ENCODE results near the gene FAM174A. TPM values are rescaled to one million over a fixed set of nuclear protein-coding genes. Genes with fewer than 3 reads are reported as not detected.

Gene FAM174A
- total and polyA plus RNA-seq, 2 donors (not counting 1 experiment from before 2014, with no cell fraction given) = 4.3 to 6.1 TPM

- ChIA-PET CTCF (no interaction called here), POLR2A (no interaction called here)
- Histone ChIP-seq H3K27ac (ENCODE audit: low read length in 2 of 2) (no peak overlapping the region), H3K9me3 (ENCODE audit: control extremely low read depth in 1 of 3, control insufficient read depth in 2 of 3, insufficient read depth in 1 of 3, low read length in 2 of 3) (peaks cover 7 to 27% (median 22%) of the 10 kb centered on the region in 3 donors), H3K27me3 (replicated peaks in 1 of 4; ENCODE audit: control extremely low read depth in 1 of 4, control insufficient read depth in 3 of 4, insufficient read depth in 4 of 4, low read length in 3 of 4) (no peaks in the 10 kb centered on the region), H4K20me1 (ENCODE audit: control insufficient read depth, insufficient read depth, low read length, poor library complexity, severe bottlenecking) (no peaks in the 10 kb centered on the region), H2AFZ (ENCODE audit: insufficient read depth, low read depth, low read length, poor library complexity, severe bottlenecking) (no peak overlapping the region), H3K79me2 (ENCODE audit: control insufficient read depth, insufficient read depth, low read length) (no peaks in the 10 kb centered on the region), H3K4me2 (replicated peaks; ENCODE audit: low read depth, low read length, poor library complexity, severe bottlenecking) (no peak overlapping the region), H3K36me3 (replicated peaks in 1 of 2; ENCODE audit: control extremely low read depth in 1 of 2, control insufficient read depth in 1 of 2, extremely low read depth in 1 of 2, insufficient read depth in 2 of 2, low read length in 1 of 2) (no peaks in the 10 kb centered on the region), H3K4me1 (ENCODE audit: control insufficient read depth in 2 of 2, insufficient read depth in 2 of 2, low read length in 2 of 2) (no peaks in the 10 kb centered on the region), H3K4me3 (ENCODE audit: control extremely low read depth in 1 of 5, extremely low read depth in 1 of 5, insufficient read depth in 1 of 5, low read depth in 2 of 5, low read length in 4 of 5) (no peak overlapping the region), H3K9ac (ENCODE audit: low read length) (no peak overlapping the region)
- ATAC-seq (ENCODE audit: low read depth) (no peak), DNase-seq (no peak)
- no peak for TF ChIP-seq EZH2 (IDR thresholded peaks at IDR 0.05; ENCODE audit: borderline replicate concordance, insufficient read depth, low read depth, low read length, poor library complexity, severe bottlenecking)
- TF ChIP-seq, protein P1, sequence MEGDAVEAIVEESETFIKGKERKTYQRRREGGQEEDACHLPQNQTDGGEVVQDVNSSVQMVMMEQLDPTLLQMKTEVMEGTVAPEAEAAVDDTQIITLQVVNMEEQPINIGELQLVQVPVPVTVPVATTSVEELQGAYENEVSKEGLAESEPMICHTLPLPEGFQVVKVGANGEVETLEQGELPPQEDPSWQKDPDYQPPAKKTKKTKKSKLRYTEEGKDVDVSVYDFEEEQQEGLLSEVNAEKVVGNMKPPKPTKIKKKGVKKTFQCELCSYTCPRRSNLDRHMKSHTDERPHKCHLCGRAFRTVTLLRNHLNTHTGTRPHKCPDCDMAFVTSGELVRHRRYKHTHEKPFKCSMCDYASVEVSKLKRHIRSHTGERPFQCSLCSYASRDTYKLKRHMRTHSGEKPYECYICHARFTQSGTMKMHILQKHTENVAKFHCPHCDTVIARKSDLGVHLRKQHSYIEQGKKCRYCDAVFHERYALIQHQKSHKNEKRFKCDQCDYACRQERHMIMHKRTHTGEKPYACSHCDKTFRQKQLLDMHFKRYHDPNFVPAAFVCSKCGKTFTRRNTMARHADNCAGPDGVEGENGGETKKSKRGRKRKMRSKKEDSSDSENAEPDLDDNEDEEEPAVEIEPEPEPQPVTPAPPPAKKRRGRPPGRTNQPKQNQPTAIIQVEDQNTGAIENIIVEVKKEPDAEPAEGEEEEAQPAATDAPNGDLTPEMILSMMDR (IDR thresholded peaks at IDR 0.05) = no peak
- intact Hi-C loops (cut with micrococcal nuclease) = no loop called here
- Mint-ChIP-seq H3K27ac (no peak overlapping the region), H3K27me3 (peaks cover 9% of the 10 kb centered on the region), H3K4me1 (no peaks in the 10 kb centered on the region), H3K9me3 (ENCODE audit: insufficient read depth) (peaks cover 17% of the 10 kb centered on the region), H3K4me3 (no peak overlapping the region)
- 78% methylated on average over 5 of the region's 5 CpGs for WGBS (ENCODE audit: insufficient coverage)
These were observed 17.7 kb upstream of the FAM174A start for GRCh38 chr5:100517301-100517974.

- Mint-ChIP-seq H3K9me3 (ENCODE audit: insufficient read depth) (peaks cover 17% of the 10 kb centered on the region), H3K27me3 (peaks cover 13% of the 10 kb centered on the region), H3K27ac (no peak overlapping the region), H3K4me3 (no peak overlapping the region), H3K4me1 (no peaks in the 10 kb centered on the region)
- POLR2A ChIA-PET = no interaction called here
- CTCF ChIA-PET = no interaction called here
- Histone ChIP-seq H3K79me2 (ENCODE audit: control insufficient read depth, insufficient read depth, low read length) (no peaks in the 10 kb centered on the region), H3K9me3 (ENCODE audit: control extremely low read depth in 1 of 3, control insufficient read depth in 2 of 3, insufficient read depth in 1 of 3, low read length in 2 of 3) (peaks cover 7 to 27% (median 22%) of the 10 kb centered on the region in 3 donors), H3K27ac (ENCODE audit: low read length in 2 of 2) (no peak overlapping the region), H3K4me1 (ENCODE audit: control insufficient read depth in 2 of 2, insufficient read depth in 2 of 2, low read length in 2 of 2) (no peaks in the 10 kb centered on the region), H4K20me1 (ENCODE audit: control insufficient read depth, insufficient read depth, low read length, poor library complexity, severe bottlenecking) (no peaks in the 10 kb centered on the region), H3K4me3 (ENCODE audit: control extremely low read depth in 1 of 5, extremely low read depth in 1 of 5, insufficient read depth in 1 of 5, low read depth in 2 of 5, low read length in 4 of 5) (no peak overlapping the region), H3K27me3 (replicated peaks in 1 of 4; ENCODE audit: control extremely low read depth in 1 of 4, control insufficient read depth in 3 of 4, insufficient read depth in 4 of 4, low read length in 3 of 4) (no peaks in the 10 kb centered on the region), H2AFZ (ENCODE audit: insufficient read depth, low read depth, low read length, poor library complexity, severe bottlenecking) (no peak overlapping the region), H3K4me2 (replicated peaks; ENCODE audit: low read depth, low read length, poor library complexity, severe bottlenecking) (no peak overlapping the region), H3K36me3 (replicated peaks in 1 of 2; ENCODE audit: control extremely low read depth in 1 of 2, control insufficient read depth in 1 of 2, extremely low read depth in 1 of 2, insufficient read depth in 2 of 2, low read length in 1 of 2) (no peaks in the 10 kb centered on the region), H3K9ac (ENCODE audit: low read length) (no peak overlapping the region)
- no peak for DNase-seq
- intact Hi-C loops (cut with micrococcal nuclease) = no loop called here
- 100% methylated on average over 1 of the region's 3 CpGs for WGBS (ENCODE audit: insufficient coverage)
- no peak for TF ChIP-seq EZH2 (IDR thresholded peaks at IDR 0.05; ENCODE audit: borderline replicate concordance, insufficient read depth, low read depth, low read length, poor library complexity, severe bottlenecking)
- TF ChIP-seq, protein P1 (IDR thresholded peaks at IDR 0.05) = no peak
- ATAC-seq (ENCODE audit: low read depth) = no peak
These were observed 16.8 kb upstream of the FAM174A start for GRCh38 chr5:100518377-100518776.

Data from B cell (primary cell).